Inferior parietal cortex (tissue), 1 donor: ENCODE results near the gene LSM10.

ENCODE experiments used
- DNase-seq: peaks from one replicate; pipeline ENCODE4 v3.0.0-alpha.2; 2016; ENCODE audit errors: extremely low spot score

LSM10 gene

GRCh38 chr1:36397378-36398230, at the start of gene LSM10:
Gene LSM10 (minus strand): TSS chr1:36397908. CDS start chr1:36394129, 3,779 bp downstream.
- peak; percentile 97 for DNase-seq

DNA sequence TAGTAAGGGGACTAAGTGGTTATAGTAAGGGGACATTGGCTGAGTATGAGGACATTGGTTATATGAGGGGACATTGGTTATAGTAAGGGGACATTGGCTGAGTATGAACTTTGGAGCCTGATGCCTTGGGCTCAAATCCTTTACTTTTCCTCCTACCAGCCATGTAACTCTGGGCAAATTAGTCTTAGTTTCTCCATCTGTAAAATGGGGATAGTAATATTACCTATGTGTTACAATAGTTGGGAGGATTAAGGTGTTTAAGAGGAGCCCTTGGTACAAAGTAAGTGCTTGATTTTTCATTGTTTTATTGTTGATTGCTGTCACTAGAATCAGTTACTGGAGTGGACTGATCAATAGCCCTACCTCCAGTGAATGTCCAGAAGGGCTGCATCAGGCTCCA, 49.7 kb upstream of the LSM10 start:
- DNase-seq, result no peak

- DNase-seq, result no peak
Observed at GRCh38 chr1:36446746-36447145, 49.0 kb upstream of the LSM10 start.

- DNase-seq, result no peak
Observed at GRCh38 chr1:36446271-36446670, 48.6 kb upstream of the LSM10 start.

DNA sequence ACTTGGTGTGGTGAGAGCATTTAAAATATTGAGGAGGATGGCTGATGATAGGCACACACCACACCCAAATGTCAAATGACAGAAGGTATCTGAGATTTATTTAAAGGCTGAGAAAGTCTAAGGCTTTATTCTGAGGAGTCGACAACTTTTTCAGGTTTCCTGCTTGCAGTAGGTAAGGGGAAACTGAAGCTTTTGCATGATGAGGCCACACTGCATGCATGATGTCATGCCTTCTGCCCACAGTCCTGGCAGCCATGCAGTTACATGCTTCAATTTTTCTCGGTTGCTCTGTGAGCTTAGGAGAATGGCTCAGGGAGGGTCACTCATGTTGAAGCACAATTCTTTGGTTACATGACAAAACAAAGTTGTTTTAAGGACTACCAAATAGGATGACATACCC, 45.6 kb upstream of the LSM10 start:
- DNase-seq, result no peak

DNA sequence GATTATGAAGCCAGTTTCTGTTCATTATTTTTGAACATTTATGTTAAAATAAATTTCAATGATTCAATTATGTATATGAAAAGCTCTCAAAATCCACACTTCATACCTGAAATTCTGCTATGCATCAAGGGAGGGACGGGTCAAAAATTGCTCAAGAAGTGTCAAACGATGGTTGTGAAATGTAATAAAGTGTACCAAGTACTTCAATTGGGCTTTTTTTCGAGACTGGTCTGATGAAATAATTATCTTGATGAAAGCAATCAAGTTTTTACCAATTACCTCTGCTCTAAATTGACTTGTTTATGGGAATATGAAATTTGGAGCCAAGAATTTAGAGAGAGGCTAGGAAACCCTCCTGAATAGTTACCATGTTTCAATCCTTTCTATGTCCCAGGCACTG, 44.6 kb upstream of the LSM10 start:
- DNase-seq, result no peak

DNA sequence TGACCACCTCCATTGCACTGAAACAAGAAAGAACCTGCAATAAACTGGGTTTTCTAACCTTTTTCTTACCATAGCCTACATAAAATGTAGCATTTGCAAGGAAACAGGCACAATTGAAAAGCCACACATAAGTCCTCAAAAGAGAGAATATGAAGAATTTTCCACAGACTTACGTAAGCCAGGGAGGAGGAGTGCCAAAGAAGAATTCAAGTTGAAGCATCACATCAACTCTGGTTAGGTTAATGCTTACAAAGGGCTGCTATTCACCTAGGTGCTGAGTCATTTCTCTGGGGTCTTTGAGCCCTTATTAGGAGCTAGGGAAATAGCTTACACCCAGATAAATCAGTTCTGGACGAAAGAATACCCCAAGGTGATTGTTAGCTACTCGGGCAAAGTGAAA, 42.9 kb upstream of the LSM10 start:
- no peak for DNase-seq

- DNase-seq, result no peak
Observed at GRCh38 chr1:36440044-36440443, 42.3 kb upstream of the LSM10 start.

GRCh38 chr1:36438715-36439114, 41.0 kb upstream of the LSM10 start:
- no peak for DNase-seq

DNA sequence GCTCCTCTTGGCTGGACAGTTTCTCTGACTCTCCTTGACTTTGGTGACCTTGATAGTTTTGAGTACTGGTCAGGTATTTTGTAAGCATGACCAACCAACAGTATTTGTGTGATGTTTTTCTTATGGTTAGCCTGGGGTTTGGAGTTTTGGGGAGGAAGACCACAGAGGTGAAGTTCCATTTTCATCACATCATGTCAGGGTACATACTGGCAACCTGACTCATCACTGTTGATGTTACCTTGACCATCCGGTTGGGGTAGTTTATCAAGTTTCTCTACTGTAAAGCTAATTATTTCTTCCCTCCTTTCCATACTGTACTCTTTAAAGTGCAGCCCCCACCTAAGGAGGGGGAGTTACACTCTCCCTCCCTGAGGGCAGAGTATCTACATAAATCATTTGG, 39.1 kb upstream of the LSM10 start:
- no peak for DNase-seq

DNA sequence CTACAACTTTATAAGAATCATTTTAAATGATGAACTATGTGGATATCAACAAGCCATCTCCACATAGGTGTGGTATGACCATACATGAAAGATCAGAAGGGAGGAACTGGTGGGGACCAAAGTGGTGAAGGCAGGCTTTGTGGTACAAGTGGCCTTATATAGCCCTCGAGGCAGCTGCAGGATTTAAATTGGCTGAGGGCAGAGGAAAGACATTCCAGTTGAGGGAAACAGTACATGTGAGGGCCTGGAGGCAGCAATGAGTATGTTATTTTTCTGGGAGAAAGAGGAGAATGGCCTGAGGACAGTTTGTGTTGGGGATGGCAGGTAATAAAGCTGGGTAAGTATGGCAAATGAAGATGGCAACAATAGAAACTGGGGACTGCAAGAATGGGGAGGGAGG, 35.4 kb upstream of the LSM10 start:
- DNase-seq, result no peak

- DNase-seq, result no peak
Observed at GRCh38 chr1:36432616-36433015, 34.9 kb upstream of the LSM10 start.

GRCh38 chr1:36425791-36426190, 28.1 kb upstream of the LSM10 start:
- DNase-seq, result no peak

DNA sequence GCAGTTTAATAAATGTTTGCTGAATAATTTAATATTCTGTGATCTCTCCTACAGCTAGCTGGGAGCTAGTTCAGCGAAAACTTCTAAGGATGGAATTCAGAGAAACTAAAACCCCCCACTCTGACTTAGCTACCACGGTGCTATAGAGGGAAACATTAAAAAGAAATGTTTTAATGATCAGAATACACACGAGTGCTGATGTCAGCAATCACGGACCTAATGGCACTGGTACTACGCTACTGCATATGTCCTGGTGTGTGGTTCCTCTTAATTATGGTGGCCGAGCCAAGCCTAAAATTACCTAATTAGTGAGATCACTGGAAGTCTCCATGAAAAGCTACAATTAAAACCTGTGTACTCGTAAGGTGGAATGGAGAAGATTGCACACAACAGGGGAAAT, 23.9 kb upstream of the LSM10 start:
- DNase-seq, result no peak

GRCh38 chr1:36420836-36421317, 23.2 kb upstream of the LSM10 start:
- peak; percentile 89 for DNase-seq

DNA sequence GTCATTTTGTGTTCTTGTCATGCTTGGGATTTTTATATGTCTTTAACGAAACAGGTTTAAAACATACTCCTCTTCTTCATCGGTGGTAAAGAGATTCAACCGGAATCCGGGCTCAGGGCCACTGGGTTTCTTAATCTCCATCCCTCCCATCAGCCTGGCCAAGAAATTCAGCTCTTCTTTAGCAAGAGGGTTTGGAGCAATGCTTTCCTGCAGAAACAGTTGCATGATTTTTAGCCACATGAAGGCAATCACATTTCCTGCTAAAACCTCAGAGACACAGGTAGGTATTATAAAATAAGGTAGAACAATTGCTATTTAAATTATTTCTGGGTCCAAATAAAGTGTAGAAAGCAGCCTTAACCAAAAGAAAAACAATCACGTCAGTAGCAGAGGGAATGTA, 22.7 kb upstream of the LSM10 start:
- no peak for DNase-seq

GRCh38 chr1:36419569-36419968, 21.9 kb upstream of the LSM10 start:
- no peak for DNase-seq

- no peak for DNase-seq
Observed at GRCh38 chr1:36419140-36419539, 21.4 kb upstream of the LSM10 start.

- no peak for DNase-seq
Observed at GRCh38 chr1:36417931-36418330, 20.2 kb upstream of the LSM10 start.

- DNase-seq, result no peak
Observed at GRCh38 chr1:36415661-36416326, 18.1 kb upstream of the LSM10 start.

GRCh38 chr1:36414384-36414783, 16.7 kb upstream of the LSM10 start:
- no peak for DNase-seq

DNA sequence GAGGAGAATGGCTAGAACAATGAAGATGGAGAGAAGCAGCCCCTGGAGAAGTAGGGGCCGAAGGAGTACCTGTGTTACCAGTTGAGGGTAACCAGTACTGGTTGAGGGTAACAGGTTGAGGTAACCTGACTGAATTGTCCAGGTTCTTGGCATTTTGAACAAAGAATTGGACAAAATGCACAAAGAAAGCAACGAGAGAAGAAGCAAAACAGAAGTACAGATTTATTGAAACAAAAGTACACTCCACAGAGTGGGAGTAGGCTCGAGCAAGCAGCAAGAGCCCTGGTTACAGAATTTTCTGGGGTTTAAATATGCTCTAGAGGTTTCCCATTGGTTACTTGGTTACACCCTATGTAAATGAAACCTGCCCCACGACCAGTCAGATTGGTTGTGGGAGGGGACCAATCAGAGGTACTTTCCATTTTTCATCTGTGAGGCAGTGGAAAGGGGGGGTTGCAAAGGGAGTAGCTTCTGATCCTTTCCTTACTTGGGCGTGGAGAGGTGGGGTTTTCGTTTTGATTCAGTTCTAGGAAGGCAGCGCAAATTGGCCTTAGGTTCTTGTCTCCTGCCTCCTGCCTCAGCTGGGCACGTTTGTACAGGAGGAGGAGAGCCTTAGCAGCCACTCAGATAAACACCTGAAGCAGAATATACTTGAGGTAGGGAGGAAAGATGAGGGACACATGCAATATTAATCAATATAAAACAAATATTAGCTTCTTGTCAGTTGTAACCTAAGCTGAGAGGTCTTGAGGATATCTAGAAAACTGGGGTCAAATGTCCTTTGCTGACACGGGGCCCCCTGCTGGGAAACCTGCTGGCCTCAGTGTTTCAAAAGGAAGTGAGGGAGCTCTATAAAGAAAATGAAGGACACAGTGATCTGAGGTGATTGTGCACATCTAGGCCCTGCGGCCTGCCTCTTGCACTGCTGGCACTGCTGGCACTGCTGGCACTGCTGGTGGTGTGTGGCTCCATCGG, 14.3 kb upstream of the LSM10 start:
- peak; percentile 31 for DNase-seq
